Measurements from ENCODE around the gene GASK1A.

DNA sequence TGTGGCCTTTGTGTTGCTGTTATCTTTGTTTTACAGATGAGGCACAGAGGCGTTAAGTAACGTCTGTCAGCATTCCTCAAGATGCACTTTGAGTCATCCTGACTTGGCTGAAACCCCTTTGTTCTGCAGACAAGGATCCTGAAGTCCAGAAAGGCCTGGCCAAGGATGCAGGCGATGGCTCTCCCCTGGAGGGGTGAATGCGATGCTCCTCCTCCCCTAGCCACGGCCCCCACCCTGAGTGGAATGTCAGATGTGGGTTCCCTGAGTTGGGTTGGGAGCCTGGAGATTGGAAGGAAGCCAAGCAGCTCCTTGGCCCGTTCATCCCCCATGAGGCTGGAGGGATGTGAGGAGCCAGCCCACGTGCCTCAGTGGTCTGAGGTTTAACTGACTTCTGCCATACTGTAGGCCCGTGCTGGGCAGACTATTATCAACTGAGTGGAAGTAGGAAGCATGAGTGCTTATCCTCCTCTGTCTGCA lies 83.5 kb downstream of the GASK1A start:
- TF ChIP-seq, protein P1, sequence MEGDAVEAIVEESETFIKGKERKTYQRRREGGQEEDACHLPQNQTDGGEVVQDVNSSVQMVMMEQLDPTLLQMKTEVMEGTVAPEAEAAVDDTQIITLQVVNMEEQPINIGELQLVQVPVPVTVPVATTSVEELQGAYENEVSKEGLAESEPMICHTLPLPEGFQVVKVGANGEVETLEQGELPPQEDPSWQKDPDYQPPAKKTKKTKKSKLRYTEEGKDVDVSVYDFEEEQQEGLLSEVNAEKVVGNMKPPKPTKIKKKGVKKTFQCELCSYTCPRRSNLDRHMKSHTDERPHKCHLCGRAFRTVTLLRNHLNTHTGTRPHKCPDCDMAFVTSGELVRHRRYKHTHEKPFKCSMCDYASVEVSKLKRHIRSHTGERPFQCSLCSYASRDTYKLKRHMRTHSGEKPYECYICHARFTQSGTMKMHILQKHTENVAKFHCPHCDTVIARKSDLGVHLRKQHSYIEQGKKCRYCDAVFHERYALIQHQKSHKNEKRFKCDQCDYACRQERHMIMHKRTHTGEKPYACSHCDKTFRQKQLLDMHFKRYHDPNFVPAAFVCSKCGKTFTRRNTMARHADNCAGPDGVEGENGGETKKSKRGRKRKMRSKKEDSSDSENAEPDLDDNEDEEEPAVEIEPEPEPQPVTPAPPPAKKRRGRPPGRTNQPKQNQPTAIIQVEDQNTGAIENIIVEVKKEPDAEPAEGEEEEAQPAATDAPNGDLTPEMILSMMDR (IDR thresholded peaks at IDR 0.05; ENCODE audit: insufficient read depth, low read depth, low read length) = no peak
- no peak for TF ChIP-seq EZH2 (IDR thresholded peaks at IDR 0.05; ENCODE audit: insufficient read depth, low read length)

Data from astrocyte (in vitro differentiated cells and primary cell).